GM18868 (cell line): ENCODE results near the gene MCU.
"Not testable (repeated sequence)": the region's sequence is repeated elsewhere in the genome, so short reads cannot be mapped to it uniquely, and the experiment has no call there.

Source experiments
- ATAC-seq: cut with Tn5 transposase; IDR thresholded peaks from one replicate; pipeline ENCODE4 v1.9.1; 2021; ENCODE audit warnings: mild to moderate bottlenecking, moderate library complexity; ENCODE audit not compliant: unreplicated experiment

Gene MCU

GRCh38 chr10:72758930-72759329, 67.0 kb downstream of the MCU start:
- ATAC-seq, result not testable (repeated sequence)

GRCh38 chr10:72759584-72759983, 67.6 kb downstream of the MCU start:
- ATAC-seq, result no peak

GRCh38 chr10:72761498-72761897, 69.6 kb downstream of the MCU start:
- ATAC-seq, result no peak

GRCh38 chr10:72762042-72762441, 70.1 kb downstream of the MCU start:
- no peak for ATAC-seq

GRCh38 chr10:72763201-72763600, 71.3 kb downstream of the MCU start:
- no peak for ATAC-seq

- ATAC-seq, result no peak
These were observed 72.2 kb downstream of the MCU start for GRCh38 chr10:72764151-72764550.

GRCh38 chr10:72765051-72765745, 73.3 kb downstream of the MCU start:
- no peak for ATAC-seq

- not testable (repeated sequence) for ATAC-seq
These were observed 79.3 kb downstream of the MCU start for GRCh38 chr10:72771195-72771594.

GRCh38 chr10:72772031-72772430, 80.1 kb downstream of the MCU start:
- ATAC-seq, result no peak

- ATAC-seq, result no peak
These were observed 87.9 kb downstream of the MCU start for GRCh38 chr10:72779874-72780273.

GRCh38 chr10:72782649-72783330, 90.8 kb downstream of the MCU start:
- ATAC-seq, result no peak

GRCh38 chr10:72783410-72783833, 91.5 kb downstream of the MCU start:
- ATAC-seq, result no peak

GRCh38 chr10:72784551-72785351, 92.8 kb downstream of the MCU start:
- no peak for ATAC-seq

GRCh38 chr10:72785409-72785808, 93.5 kb downstream of the MCU start:
- ATAC-seq, result no peak

GRCh38 chr10:72790216-72790990, 98.5 kb downstream of the MCU start:
- no peak for ATAC-seq

- no peak for ATAC-seq
These were observed 100.3 kb downstream of the MCU start for GRCh38 chr10:72792288-72792687.

- ATAC-seq, result no peak
These were observed 101.8 kb downstream of the MCU start for GRCh38 chr10:72793752-72794151.

- no peak for ATAC-seq
These were observed 102.3 kb downstream of the MCU start for GRCh38 chr10:72794260-72794659.

GRCh38 chr10:72796042-72796441, 104.1 kb downstream of the MCU start:
- no peak for ATAC-seq

GRCh38 chr10:72796538-72796937, 104.6 kb downstream of the MCU start:
- ATAC-seq, result no peak
